MM.1S (cell line): ENCODE results near the gene PRUNE2.

Experiments
- CTCF ChIP-seq: fragments of 300-600 bp; sonication (generic); IDR thresholded peaks from 2 replicates; pipeline ENCODE4 v1.5.1; 2016; ENCODE audit warnings: antibody characterized with exemption, low read length, mixed read lengths
- EZH2 ChIP-seq: fragments of 300-600 bp; sonication (generic); optimal IDR thresholded peaks from 2 replicates; pipeline ENCODE3; 2017; ENCODE audit warnings: low read depth, mild to moderate bottlenecking, antibody characterized with exemption, low read length, mixed read lengths
- EZH2phosphoT487 ChIP-seq: fragments of 300-600 bp; sonication (generic); IDR thresholded peaks from 2 replicates; pipeline ENCODE4 v1.6.1; 2018; ENCODE audit warnings: antibody characterized with exemption, low read length

- TF ChIP-seq CTCF (no peak), EZH2 (no peak), EZH2phosphoT487 (no peak)
Observed at GRCh38 chr9:76662476-76663281, 243.2 kb downstream of the PRUNE2 start.
